Spleen (tissue), 11 donors: ENCODE measurements around the gene FOXJ2. TPM values are rescaled to one million over a fixed set of nuclear protein-coding genes. Genes with fewer than 3 reads are reported as not detected.

Experiments
- DNase-seq: peaks from one replicate; pipeline ENCODE4 v3.0.0-alpha.2; 2020
- H3K27ac ChIP-seq, 8 donors: fragments of 200-600 bp; sonication (generic) in 7 of 8; 1 replicate in 4 of 8; 2 replicates in 4 of 8; pipeline versions ENCODE4 v1.5.0 to v1.8.0; 2016 to 2021; ENCODE audit warnings: inconsistent platforms in 4 of 8, mild to moderate bottlenecking in 4 of 8, moderate library complexity in 1 of 8
- H3K27me3 ChIP-seq, 7 donors: fragments of 200-600 bp; sonication (generic) in 6 of 7; replicated peaks in 1 of 7; 1 replicate in 4 of 7; 2 replicates in 3 of 7; pipeline versions ENCODE4 v1.5.0 to v1.8.0; 2016 to 2021; ENCODE audit warnings: inconsistent platforms in 3 of 7, mild to moderate bottlenecking in 1 of 7
- H3K36me3 ChIP-seq, 6 donors: fragments of 200-600 bp; sonication (generic) in 5 of 6; 1 replicate in 4 of 6; 2 replicates in 2 of 6; pipeline versions ENCODE4 v1.5.0 to v1.8.0; 2016 to 2021; ENCODE audit warnings: inconsistent platforms in 2 of 6
- H3K4me1 ChIP-seq, 6 donors: fragments of 200-600 bp; sonication (generic) in 5 of 6; 1 replicate in 3 of 6; 2 replicates in 3 of 6; pipeline versions ENCODE4 v1.5.0 to v1.8.0; 2016 to 2021; ENCODE audit warnings: inconsistent platforms in 3 of 6
- H3K4me3 ChIP-seq, 8 donors: fragments of 200-600 bp; sonication (generic) in 7 of 8; 1 replicate in 4 of 8; 2 replicates in 4 of 8; pipeline versions ENCODE4 v1.5.0 to v1.8.0; 2016 to 2021; ENCODE audit warnings: inconsistent platforms in 4 of 8, mild to moderate bottlenecking in 4 of 8, moderate library complexity in 2 of 8
- H3K9me3 ChIP-seq, 8 donors: fragments of 200-600 bp; sonication (generic) in 7 of 8; 1 replicate in 4 of 8; 2 replicates in 4 of 8; pipeline versions ENCODE4 v1.5.0 to v1.8.0; 2016 to 2021; ENCODE audit warnings: inconsistent platforms in 4 of 8
- CTCF ChIP-seq, 11 experiments: fragments of 200-600 bp in 7 of 11; fragments of 450-650 bp in 4 of 11; sonication (generic) in 4 of 11; IDR thresholded peaks in 8 of 11; conservative IDR thresholded peaks in 3 of 11; 1 replicate in 7 of 11; 2 replicates in 4 of 11; pipeline versions ENCODE4 v1.4.0 to v1.8.0; 2016 to 2021; ENCODE audit warnings: antibody characterized with exemption in 11 of 11, inconsistent platforms in 4 of 11, mild to moderate bottlenecking in 1 of 11
- POLR2A ChIP-seq, 3 donors: fragments of 450-650 bp; IDR thresholded peaks; one replicate each; pipeline ENCODE4 v1.5.1; 2017; ENCODE audit warnings: antibody characterized with exemption in 3 of 3, mild to moderate bottlenecking in 1 of 3
- POLR2AphosphoS5 ChIP-seq, 3 donors: sonication (generic); formaldehyde crosslinking; IDR thresholded peaks; one replicate each; pipeline ENCODE4 v1.5.1; 2017; ENCODE audit warnings: antibody characterized with exemption in 3 of 3
- WGBS, 5 donors: extraction: QIAGEN DNeasy Blood & Tissue Kit in 3 of 5; methylation state at CpG; one replicate each; pipeline versions ENCODE4 v1.1.5 to v1.1.7; 2013 to 2018; 5-methylcytosine and 5-hydroxymethylcytosine counted together
- intact Hi-C: fragments of 100-400 bp; cut with DNase I; formaldehyde crosslinking; loops from one replicate; pipeline ENCODE4 v1.15.0; 2023; ENCODE audit warnings: low total_unique reads
- polyA plus RNA-seq, 3 donors: library from polyadenylated mRNA; stranded (reverse); fragments of 200-250 nt; gene quantifications; one replicate each; pipeline ENCODE4 v1.2.1, GENCODE V29; 2013
- total RNA-seq, 7 donors: library from RNA; depleted of rRNA in 3 of 7; stranded (reverse); fragments of >200 nt in 3 of 7; fragmentation: NEBNext Ultra II Directional in 4 of 7; extraction: Animal tissue kit (Norgen Biotek cat#: 25700) in 4 of 7; gene quantifications; one replicate each; pipeline versions ENCODE4 v1.1.0 to v1.2.1, GENCODE V29; 2016 to 2021
- donor health status: healthy with polysubstance abuse.
- donor health status: DM: no; HTN: no; CAD: no; lungs with moderate emphysema.
- donor health status: DM: no; HTN: no; CAD: no.
- donor health status: Bipolar disorder and iron deficiency.
- donor health status: healthy.
- donor health status: DM: no; HTN: no; CAD: no.
- donor health status: DM: yes; HTN: yes; CAD: no.

The FOXJ2 gene
- total and polyA plus RNA-seq, 10 donors, result 3.7 to 20.9 (median 16.6) TPM

DNA sequence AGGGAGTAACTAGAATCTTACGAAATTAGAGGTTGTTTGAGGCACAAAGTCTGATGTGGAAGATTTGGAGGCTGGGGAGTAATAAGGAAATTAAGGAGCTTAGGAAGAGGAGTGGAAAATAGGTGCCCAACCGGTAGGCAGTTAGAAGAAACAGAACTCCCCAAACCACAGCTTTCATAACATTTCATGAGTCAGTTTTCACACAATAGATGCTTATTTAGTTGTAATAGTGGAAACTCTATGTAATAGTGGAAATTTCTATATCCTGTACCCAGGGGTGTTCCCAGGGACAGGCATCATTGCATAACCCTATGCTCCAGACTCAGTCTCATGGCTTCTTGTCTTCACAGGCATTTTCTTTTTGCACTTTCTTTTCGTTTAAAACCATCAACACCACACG lies 25.3 kb downstream of the FOXJ2 start:
- H3K27me3 ChIP-seq, result no peaks in the 10 kb centered on the region
- H3K4me3 ChIP-seq, result peak overlapping the region in 1 of 8 donors; percentile 38
- 36 to 71% (median 56%) methylated on average over 4 of the region's 4 CpGs for WGBS, 5 donors
- peak overlapping the region in 7 of 8 donors; percentile 16 to 88 (median 69) for H3K27ac ChIP-seq
- intact Hi-C loops, result no loop called here
- H3K4me1 ChIP-seq, result peaks cover 0 to 76% (median 6%) of the 10 kb centered on the region in 6 donors
- TF ChIP-seq POLR2AphosphoS5 (IDR thresholded peaks at IDR 0.05), result peak in 1 of 3 donors; percentile 41
- TF ChIP-seq POLR2A (IDR thresholded peaks at IDR 0.05), result no peak
- no peak for TF ChIP-seq CTCF (IDR thresholded peaks at IDR 0.05 in 8 of 11, conservative IDR thresholded peaks at IDR 0.05 in 3 of 11)
- no peaks in the 10 kb centered on the region for H3K9me3 ChIP-seq
- H3K36me3 ChIP-seq, result peaks cover 0 to 57% (median 27%) of the 10 kb centered on the region in 6 donors
- no peak for DNase-seq

DNA sequence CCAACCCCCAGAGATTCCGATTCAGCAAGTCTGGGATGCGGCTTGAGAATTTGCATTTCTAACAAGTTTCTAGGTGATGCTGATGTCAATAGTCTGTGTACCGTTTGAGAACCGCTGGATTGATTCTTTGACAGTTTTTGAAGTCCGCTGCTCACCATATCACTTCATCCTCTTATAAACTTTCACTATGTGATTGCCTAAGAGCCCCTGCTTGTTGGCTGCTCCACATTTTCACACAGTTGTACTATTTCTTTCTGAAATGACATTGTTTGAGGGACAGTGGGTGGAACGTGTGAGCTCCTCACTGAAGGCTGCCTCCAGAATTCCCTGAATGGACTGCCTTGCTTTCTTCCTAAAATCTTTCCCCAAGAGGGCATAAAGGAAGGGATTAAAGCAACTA lies 26.0 kb downstream of the FOXJ2 start:
- H3K27me3 ChIP-seq, result no peaks in the 10 kb centered on the region
- H3K4me1 ChIP-seq, result peaks cover 0 to 77% (median 9%) of the 10 kb centered on the region in 6 donors
- TF ChIP-seq CTCF (IDR thresholded peaks at IDR 0.05 in 8 of 11, conservative IDR thresholded peaks at IDR 0.05 in 3 of 11) (no peak), POLR2A (IDR thresholded peaks at IDR 0.05) (no peak), POLR2AphosphoS5 (IDR thresholded peaks at IDR 0.05) (no peak)
- no peaks in the 10 kb centered on the region for H3K9me3 ChIP-seq
- peak overlapping the region in 1 of 8 donors; percentile 38 for H3K4me3 ChIP-seq
- H3K36me3 ChIP-seq, result peaks cover 0 to 53% (median 20%) of the 10 kb centered on the region in 6 donors
- peak overlapping the region in 6 of 8 donors; percentile 16 to 88 (median 70) for H3K27ac ChIP-seq
- no peak for DNase-seq
- intact Hi-C loops, result no loop called here
- WGBS, 5 donors, result 61 to 85% (median 74%) methylated on average over 6 of the region's 6 CpGs

GRCh38 chr12:8064131-8064530 lies 31.6 kb downstream of the FOXJ2 start:
- no peaks in the 10 kb centered on the region for H3K27me3 ChIP-seq
- H3K9me3 ChIP-seq, result no peaks in the 10 kb centered on the region
- TF ChIP-seq CTCF (IDR thresholded peaks at IDR 0.05 in 8 of 11, conservative IDR thresholded peaks at IDR 0.05 in 3 of 11) (no peak), POLR2A (IDR thresholded peaks at IDR 0.05) (no peak), POLR2AphosphoS5 (IDR thresholded peaks at IDR 0.05) (no peak)
- peak overlapping the region in 3 of 8 donors; percentile 16 to 52 (median 29) for H3K4me3 ChIP-seq
- intact Hi-C loops, result no loop called here
- peak overlapping the region in 7 of 8 donors; percentile 11 to 92 (median 86) for H3K27ac ChIP-seq
- peaks cover 0 to 22% (median 0%) of the 10 kb centered on the region in 6 donors for H3K36me3 ChIP-seq
- peaks cover 3 to 75% (median 22%) of the 10 kb centered on the region in 6 donors for H3K4me1 ChIP-seq
- no peak for DNase-seq

DNA sequence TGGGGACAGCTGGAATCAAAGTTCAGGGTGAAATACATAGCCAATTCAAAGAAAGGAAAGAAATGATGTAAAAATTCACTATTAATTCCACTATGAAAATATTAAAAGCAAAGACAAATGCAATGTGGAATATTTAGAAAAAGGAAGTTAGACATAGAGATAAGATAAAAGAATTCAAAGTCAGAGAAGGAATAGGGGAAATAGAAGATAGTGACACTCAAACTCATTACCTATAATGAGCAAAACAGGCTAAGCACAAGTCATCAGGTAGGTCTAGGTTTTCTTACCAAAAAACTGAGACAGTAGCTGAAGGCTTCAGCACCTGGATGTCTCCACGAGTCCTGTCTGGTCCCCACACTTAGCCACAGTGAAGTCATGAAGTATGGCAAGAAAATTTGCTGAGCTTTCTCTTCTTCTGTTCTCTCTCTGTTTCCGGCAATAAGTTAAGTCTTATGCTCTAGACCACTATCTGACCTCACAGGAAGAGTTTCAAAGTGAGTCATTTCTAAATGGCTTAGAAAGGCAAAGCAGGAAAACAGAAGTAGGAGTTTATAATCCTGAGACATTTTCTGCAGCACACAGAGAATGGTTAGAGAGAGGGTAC lies 33.6 kb downstream of the FOXJ2 start, which contains the start of gene C3AR1:
TSS of gene C3AR1 (minus strand) at position 369 of the 604 bp plus-strand sequence. CDS start 6,174 bp downstream, outside the sequence.
- no peak for DNase-seq
- Histone ChIP-seq H3K36me3 (peaks cover 0 to 8% (median 0%) of the 10 kb centered on the region in 6 donors), H3K27ac (peak within 1 kb of the TSS; percentile 82 to 92 (median 84)), H3K9me3 (no peaks in the 10 kb centered on the region), H3K27me3 (no peaks in the 10 kb centered on the region), H3K4me1 (peaks cover 3 to 83% (median 22%) of the 10 kb centered on the region in 6 donors), H3K4me3 (peak within 1 kb of the TSS in 5 of 8 donors; percentile 14 to 52 (median 25))
- TF ChIP-seq CTCF (IDR thresholded peaks at IDR 0.05 in 8 of 11, conservative IDR thresholded peaks at IDR 0.05 in 3 of 11) (no peak), POLR2AphosphoS5 (IDR thresholded peaks at IDR 0.05) (peak in 1 of 3 donors; percentile 83)
- 6 to 15% (median 9%) methylated on average over 2 of the region's 2 CpGs for WGBS, 5 donors
- intact Hi-C loops, result no loop called here
